ENCODE data around the gene COPS9. TPM values are rescaled to one million over a fixed set of nuclear protein-coding genes. Genes with fewer than 3 reads are reported as not detected.

The COPS9 gene
- total and polyA plus RNA-seq, 2 experiments from 2014 or later = 91.7 to 629 TPM

GRCh38 chr2:240127911-240128607 lies 8.0 kb downstream of the COPS9 start:
- Histone ChIP-seq H2AFZ (no peak overlapping the region), H3F3A (replicated peaks; ENCODE audit: low read depth) (no peaks in the 10 kb centered on the region), H4K20me1 (replicated peaks; ENCODE audit: insufficient read depth) (0 out of 2 replicates have a peak, but pooled peaks cover 4% of the 10 kb centered on the region), H3K4me2 (no peak overlapping the region), H3K27ac (ENCODE audit: low read depth) (no peak overlapping the region), H3K27me3 (ENCODE audit: insufficient read depth) (no peaks in the 10 kb centered on the region), H3K79me2 (replicated peaks; ENCODE audit: insufficient read depth) (0 out of 2 replicates have a peak, but pooled peaks cover 8% of the 10 kb centered on the region), H3K9me2 (ENCODE audit: insufficient read depth) (no peaks in the 10 kb centered on the region), H3K36me3 (ENCODE audit: insufficient read depth) (peaks cover 28% of the 10 kb centered on the region), H3K4me1 (ENCODE audit: insufficient read depth) (no peaks in the 10 kb centered on the region), H3K4me3 (no peak overlapping the region)
- DNase-seq (ENCODE audit: low spot score) (no peak), ATAC-seq (no peak)
- TF ChIP-seq ZNF462 (CRISPR knock-in tag; IDR thresholded peaks at IDR 0.05) = no peak
- Mint-ChIP-seq H3K27ac (no peak overlapping the region), H3K9me3 (no peaks in the 10 kb centered on the region), H3K4me3 (no peak overlapping the region), H3K27me3 (ENCODE audit: insufficient read depth, low read depth, poor library complexity) (peaks cover 2% of the 10 kb centered on the region), H3K4me1 (no peaks in the 10 kb centered on the region), H3K36me3 (ENCODE audit: low read depth) (peaks cover 72% of the 10 kb centered on the region)

GRCh38 chr2:240127191-240127750 lies 8.8 kb downstream of the COPS9 start:
- Histone ChIP-seq H3K79me2 (replicated peaks; ENCODE audit: insufficient read depth) (0 out of 2 replicates have a peak, but pooled peaks cover 2% of the 10 kb centered on the region), H4K20me1 (replicated peaks; ENCODE audit: insufficient read depth) (no peaks in the 10 kb centered on the region), H3K27me3 (ENCODE audit: insufficient read depth) (no peaks in the 10 kb centered on the region), H3K4me3 (no peak overlapping the region), H3K36me3 (ENCODE audit: insufficient read depth) (peaks cover 20% of the 10 kb centered on the region), H2AFZ (no peak overlapping the region), H3K4me1 (ENCODE audit: insufficient read depth) (no peaks in the 10 kb centered on the region), H3F3A (replicated peaks; ENCODE audit: low read depth) (no peaks in the 10 kb centered on the region), H3K9me2 (ENCODE audit: insufficient read depth) (no peaks in the 10 kb centered on the region), H3K4me2 (no peak overlapping the region), H3K27ac (ENCODE audit: low read depth) (no peak overlapping the region)
- H3K4me1 Mint-ChIP-seq = no peaks in the 10 kb centered on the region
- no peak for ATAC-seq
- no peak for DNase-seq (ENCODE audit: low spot score)
- H3K9me3 Mint-ChIP-seq = no peaks in the 10 kb centered on the region
- peaks cover 2% of the 10 kb centered on the region for H3K27me3 Mint-ChIP-seq (ENCODE audit: insufficient read depth, low read depth, poor library complexity)
- H3K36me3 Mint-ChIP-seq (ENCODE audit: low read depth) = peaks cover 64% of the 10 kb centered on the region
- no peak overlapping the region for H3K27ac Mint-ChIP-seq
- H3K4me3 Mint-ChIP-seq = no peak overlapping the region
- TF ChIP-seq CREB1 (CRISPR knock-in tag; IDR thresholded peaks at IDR 0.05; ENCODE audit: low read depth) (no peak), JUNB (IDR thresholded peaks at IDR 0.05; ENCODE audit: unreplicated experiment) (no peak), STAT1 (IDR thresholded peaks at IDR 0.05; ENCODE audit: unreplicated experiment) (no peak), CTCF (conservative IDR thresholded peaks at IDR 0.05; ENCODE audit: low read depth in 2 of 2) (no peak), ZNF331 (CRISPR knock-in tag; IDR thresholded peaks at IDR 0.05; ENCODE audit: low read depth) (no peak), POLR2AphosphoS5 (IDR thresholded peaks at IDR 0.05; ENCODE audit: low read depth) (no peak)

All from GM23338 (cell line).